Stimulated activated CD8-positive, alpha-beta memory T cell treated with anti-CD3 and anti-CD28 coated beads, Interleukin-15, amount 100 ng/mL, for 48 hours (primary cell): ENCODE measurements around the gene CAMK1.

Source experiments
- DNase-seq, 2 donors: peaks; one replicate each; pipeline ENCODE4 v3.0.0-alpha.2; 2020; ENCODE audit warnings: low read depth in 2 of 2

Gene CAMK1

DNA sequence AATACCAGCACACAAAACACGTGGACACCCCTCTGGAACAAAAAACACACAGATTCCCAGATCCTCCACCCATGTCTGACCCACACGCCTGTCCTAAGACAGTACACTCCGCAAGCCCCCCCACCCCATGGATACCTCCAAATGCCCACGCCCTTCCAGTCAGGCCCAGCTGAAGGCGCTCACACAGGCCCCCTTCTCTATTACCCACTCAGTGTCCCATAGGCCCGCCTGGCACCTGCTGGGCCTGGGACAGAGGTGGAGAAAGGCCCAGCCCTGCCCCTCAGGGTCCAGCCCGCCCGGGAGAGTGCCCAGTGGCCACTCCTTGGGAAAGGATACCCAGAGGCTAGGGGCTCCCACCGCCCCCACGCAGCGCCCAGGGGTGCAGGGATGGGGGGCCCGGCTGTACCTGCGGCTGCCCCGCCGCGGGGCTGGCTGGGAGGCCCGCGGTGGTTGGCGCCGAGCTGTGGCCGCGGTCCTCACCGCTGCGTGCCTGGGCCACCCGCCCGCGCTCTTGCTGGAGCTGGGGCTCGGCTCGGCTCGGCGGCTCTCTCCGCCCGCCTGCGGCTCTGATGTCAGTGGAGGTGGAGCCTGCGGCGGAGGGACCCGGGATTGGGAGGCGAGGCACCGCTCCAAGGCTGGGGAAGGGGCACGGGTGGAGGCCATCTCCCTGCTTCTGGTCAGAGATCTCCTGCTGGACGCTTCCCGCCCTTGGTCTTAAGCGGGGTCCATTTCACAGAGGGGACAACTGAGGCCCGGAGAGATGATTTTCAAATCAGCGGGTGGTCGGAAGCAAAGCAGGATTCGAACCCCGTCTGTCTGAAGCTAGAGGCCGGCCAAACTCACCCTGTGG, at the start of gene CAMK1:
Gene CAMK1 (minus strand): TSS at position 522 of the 850 bp plus-strand sequence. CDS start 2,198 bp downstream, outside the sequence.
- DNase-seq = peak; percentile 61 to 63

- no peak for DNase-seq
These were observed 49.1 kb upstream of the CAMK1 start for GRCh38 chr3:9818666-9819335.

DNA sequence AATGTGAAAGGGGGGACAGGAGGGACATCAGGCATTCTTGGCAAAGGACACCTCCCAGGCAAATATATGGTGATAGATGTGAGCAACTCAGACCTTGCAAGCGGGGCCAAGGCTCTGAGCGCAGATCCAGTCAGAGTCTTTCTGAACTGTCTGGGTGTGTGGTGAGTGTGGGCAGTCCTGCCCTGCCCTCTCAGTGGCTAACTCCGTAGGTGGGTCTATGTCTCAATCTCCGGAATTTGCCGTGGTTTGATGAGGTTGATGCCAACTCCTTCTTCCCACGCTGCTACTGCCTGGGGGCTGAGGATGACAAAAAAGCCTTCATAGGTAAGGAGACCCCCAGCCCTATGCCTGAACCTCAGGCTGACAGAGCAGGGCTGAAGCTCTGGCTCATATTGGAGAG, 47.7 kb upstream of the CAMK1 start:
- no peak for DNase-seq

DNA sequence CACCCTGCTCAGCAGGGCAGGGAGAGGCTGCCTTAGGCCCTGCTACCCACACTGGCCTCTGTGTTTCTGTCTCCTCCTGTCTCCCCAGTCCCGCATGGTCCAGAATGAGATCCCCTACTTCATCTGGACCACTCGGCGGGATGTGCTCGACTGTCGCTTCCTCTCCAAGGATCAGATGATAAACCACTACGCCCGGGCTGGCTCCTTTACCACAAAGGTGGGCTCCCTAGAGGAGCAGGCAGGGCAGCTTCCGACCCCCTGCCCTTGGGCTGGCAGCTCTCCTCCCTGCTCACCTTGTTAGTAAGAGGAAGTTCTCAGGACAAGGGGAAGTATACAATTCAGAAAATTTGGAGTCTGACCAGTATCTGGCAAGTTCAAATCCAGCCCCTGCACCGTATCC, 46.2 kb upstream of the CAMK1 start:
- DNase-seq = no peak

DNA sequence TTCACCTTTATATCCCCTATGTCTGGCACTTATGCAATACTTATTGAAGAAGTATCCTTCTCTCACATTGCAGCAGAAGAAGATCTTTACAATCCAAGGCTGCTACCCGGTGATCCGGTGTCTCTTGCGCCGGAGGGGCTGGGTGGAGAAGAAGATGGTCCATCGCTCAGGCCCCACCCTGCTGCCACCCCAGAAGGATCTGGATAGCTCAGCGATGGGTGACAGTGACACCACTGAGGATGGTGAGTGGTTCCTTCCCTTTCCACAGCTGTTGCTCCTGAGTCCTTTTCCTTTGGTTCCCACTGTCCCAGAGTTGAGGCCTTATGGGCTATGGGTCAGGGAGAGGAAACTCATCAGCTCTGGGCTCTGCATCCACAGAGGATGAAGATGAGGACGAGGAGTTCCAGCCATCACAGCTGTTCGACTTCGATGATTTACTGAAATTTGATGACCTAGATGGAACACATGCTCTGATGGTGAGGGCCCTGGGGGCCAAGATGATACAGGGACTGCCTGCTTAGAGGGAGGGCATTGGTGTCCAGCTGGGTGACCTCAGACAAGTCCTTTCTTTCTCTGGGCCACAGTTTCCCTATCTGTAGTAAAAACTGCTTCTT, 43.2 kb upstream of the CAMK1 start:
- no peak for DNase-seq

- no peak for DNase-seq
These were observed 41.1 kb upstream of the CAMK1 start for GRCh38 chr3:9810846-9811245.

DNA sequence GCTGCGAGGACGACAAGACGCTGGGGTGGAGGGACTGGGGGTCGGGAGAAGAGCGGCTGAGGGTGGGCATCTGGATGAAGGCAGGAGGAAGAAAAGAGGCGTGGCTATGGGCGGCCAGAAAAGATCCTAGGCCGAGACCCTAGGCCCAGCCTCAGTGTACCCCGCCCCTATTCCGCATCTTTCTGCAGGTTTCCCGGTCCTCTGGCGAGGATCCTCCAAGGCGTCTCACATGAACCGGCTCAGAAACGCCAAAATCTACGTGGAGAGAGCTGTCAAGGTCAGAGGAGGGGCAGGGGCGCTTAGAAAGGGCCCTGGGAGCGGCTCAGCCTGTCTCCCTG, 40.7 kb upstream of the CAMK1 start:
- no peak for DNase-seq

DNA sequence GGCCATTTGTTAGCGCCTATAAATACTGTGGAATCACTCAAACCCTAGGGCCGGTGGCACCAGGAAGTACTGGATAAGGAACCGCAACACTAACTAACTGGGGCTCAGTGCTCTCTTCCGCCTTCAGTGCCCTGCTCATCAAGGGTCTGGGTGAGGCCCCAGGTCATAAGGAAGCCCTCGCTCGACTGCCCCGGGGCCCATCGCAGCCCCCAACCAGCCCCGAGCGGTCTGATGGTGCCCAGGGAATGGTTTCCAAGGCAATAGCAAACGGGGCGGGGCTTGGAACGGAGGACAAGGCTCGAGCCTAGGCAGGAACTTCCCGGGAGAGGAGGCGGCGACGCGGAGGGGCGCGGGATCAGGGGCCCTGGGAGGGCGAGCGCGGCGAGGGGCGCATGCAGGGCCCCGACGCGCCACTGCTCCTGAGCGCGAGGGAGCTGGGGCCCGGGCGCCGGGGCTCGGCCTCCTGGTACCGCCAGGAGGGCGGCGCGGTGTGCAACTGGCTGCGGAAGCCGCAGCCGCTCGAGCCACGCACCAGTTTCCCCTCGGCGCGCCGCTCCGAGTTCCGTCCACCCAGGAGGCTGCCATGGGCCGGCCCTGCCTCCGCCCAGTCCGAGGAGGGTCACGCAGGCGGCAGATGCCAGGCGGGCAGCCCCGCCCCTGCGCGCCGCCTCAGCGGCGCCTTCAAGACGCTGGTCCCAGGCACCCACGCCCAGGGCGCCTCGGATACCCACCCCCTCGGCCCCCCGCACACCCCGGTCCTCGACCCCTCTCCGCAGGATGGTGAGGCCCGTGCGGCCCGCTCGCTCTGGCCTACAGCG, 40.1 kb upstream of the CAMK1 start, which contains the start of gene TTLL3:
Gene TTLL3 (plus strand): TSS at position 648 of the 818 bp plus-strand sequence. CDS start 400 bp downstream, outside the sequence.
- peak in 1 of 2 donors; percentile 9 for DNase-seq

DNA sequence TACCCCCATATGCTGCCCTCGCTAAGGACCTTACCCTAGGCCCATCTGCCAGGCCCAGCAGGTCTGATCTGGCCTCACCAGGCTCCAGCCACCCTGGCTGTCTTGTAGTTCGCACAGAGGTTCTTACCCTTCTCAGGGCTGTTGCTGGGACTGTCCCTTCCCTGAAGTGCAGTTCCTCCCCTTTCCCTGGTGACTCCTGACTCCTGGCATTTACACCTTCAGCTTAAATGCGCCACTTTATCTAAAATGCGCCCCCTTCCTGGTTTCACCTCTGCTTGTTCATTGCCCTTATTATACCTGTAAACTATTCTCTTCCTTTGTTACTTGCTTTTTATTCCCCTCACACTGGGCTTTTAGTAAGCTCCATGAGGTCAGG, 39.5 kb upstream of the CAMK1 start:
- no peak for DNase-seq

GRCh38 chr3:9808345-9809037, 38.7 kb upstream of the CAMK1 start:
- peak in 1 of 2 donors; percentile 43 for DNase-seq

- no peak for DNase-seq
These were observed 38.2 kb upstream of the CAMK1 start for GRCh38 chr3:9807981-9808344.

DNA sequence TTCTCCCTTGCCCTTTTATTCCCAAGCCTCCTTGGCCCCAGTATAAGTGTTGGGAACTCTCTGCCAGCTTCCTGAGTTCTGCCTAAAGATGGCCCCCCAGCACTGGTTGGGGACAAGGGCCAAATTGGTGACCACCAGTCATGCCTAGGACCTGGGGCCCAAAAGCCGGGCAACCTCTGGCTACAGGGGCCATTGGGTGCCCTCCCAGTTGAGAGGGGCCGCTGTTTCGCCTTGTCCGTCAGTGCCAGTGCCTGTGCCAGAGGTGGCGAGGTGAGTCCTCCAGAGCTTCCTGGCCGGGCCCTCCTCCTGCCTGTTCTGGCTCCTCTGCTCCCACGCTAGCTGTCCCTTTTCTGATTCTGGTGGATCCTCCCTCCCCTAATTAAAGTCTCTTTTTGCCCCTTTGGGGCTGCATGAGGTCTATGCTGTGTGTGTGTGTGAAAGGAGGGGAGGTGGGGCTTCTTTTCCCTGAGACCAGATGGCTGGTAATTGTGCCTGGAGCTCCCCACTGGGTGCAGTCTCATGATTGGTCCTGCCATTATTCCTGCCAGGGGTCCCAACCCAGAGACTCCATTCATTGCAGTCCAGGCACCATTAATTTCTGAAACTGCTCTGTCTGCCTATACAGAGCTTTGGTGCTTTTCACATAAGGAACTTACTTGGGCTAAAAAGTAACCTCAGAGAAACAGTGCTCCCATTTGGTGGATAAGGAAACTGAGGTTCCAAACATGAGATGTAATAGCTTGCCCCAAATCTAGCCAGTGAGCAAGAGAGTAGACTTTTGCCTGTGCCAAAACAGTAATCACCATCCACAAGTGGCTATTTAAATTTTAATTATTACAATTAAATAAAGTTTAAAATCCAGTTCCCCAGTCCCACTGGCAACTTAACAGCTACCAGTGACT, 37.2 kb upstream of the CAMK1 start:
- no peak for DNase-seq

DNA sequence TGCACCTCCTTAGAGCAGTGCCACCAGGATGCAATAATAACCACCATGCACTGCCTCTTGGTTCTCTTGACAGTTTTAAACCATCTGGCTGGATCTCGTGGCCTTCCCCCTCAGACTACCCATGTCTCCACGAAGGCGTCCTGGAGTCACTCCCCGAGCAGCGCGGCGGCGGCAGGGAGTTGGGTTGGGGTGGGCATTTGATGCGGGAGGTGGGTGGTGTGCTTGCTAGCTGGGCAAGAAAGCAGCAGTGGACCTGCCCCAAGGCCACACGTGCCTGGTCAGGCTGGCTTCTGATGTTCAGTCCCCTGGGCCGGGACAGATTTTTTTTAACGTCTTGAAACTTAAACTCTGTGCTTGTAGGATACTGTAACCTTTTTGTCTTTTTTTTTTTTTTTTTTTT, 36.4 kb upstream of the CAMK1 start:
- no peak for DNase-seq

DNA sequence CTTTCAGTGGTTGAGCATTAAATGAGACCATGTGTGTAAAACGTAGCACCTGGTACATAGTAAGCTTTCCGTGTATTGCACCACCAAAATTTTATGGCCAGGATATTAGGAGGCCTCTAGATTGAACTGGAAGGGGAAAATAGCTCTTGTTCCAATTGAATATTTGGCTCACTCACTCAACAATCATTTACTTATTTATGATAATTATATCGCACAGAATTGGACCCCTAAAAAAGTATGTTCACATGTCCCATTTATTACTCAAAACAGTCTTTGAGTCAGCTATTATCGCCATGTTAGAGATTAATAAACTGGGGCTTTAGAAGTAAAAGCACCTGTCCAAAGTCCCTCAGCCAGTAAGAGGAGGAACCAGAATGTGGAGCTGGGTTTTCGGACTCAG, 35.2 kb upstream of the CAMK1 start:
- no peak for DNase-seq

DNA sequence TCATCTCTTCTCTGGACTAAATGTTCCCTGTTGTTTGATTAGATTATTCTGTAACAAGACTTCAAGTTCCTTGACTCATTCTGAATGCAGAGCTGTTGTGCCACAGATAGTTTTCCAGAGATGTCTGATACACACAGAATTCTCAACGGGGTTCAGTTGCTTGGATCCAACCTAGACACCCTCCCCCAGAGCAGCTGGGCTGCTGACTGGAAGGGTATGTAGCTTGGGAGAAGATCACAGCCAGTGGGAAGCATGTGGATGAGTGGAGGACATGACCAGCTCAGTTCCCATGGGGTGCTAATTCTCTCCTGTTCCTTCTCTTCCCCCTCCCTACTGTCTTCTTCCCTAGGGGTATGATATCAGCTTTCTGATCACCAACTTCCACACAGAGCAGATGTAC, 33.7 kb upstream of the CAMK1 start:
- no peak for DNase-seq

GRCh38 chr3:9800529-9800928, 30.8 kb upstream of the CAMK1 start:
- no peak for DNase-seq

GRCh38 chr3:9797196-9797945, 27.6 kb upstream of the CAMK1 start:
- DNase-seq = no peak

DNA sequence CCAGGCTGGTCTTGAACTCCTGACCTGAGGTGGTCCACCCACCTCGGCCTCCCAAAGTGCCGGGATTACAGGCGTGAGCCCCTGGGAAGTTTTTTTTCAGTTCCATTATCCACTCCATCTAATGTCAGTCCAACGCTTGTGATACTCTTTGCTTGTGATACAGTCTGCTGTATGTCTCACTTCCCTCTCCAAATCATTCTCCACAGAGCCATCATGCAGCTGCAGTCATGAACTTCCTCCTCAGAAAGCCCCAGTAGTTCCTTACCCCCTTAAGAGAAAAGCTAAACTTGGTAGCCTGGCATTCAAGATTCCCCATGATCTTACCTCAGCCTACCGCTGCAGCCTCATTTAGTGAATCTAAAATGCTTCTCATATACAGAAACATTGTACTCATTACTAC, 25.5 kb upstream of the CAMK1 start:
- DNase-seq = no peak

GRCh38 chr3:9794400-9794799, 24.7 kb upstream of the CAMK1 start:
- no peak for DNase-seq
